GM23248 (cell line): ENCODE data around the gene NRP2. TPM values are rescaled to one million over a fixed set of nuclear protein-coding genes. Genes with fewer than 3 reads are reported as not detected.
A peak's percentile ranks its signal among the peaks of the same experiment; 100 is the strongest.

Experiments
- DNase-seq: peaks from one replicate; pipeline ENCODE4 v3.0.0-alpha.2; 2015
- H2AFZ ChIP-seq: fragments of 200-600 bp; sonication (generic); 2 replicates; pipeline ENCODE4 v1.6.1; 2016; ENCODE audit warnings: antibody characterized with exemption
- H3F3A ChIP-seq: fragments of 200-600 bp; sonication (generic); 2 replicates; pipeline ENCODE4 v1.6.1; 2016; ENCODE audit warnings: mild to moderate bottlenecking, antibody characterized with exemption, mixed run types; ENCODE audit not compliant: insufficient read depth
- H3K27ac ChIP-seq: fragments of 200-600 bp; sonication (generic); 2 replicates; pipeline ENCODE4 v1.5.1; 2016; ENCODE audit warnings: mild to moderate bottlenecking
- H3K27me3 ChIP-seq: fragments of 200-600 bp; sonication (generic); replicated peaks from 2 replicates; pipeline ENCODE4 v1.6.1; 2016; ENCODE audit warnings: mild to moderate bottlenecking; ENCODE audit not compliant: insufficient read depth
- H3K36me3 ChIP-seq: fragments of 200-600 bp; sonication (generic); 2 replicates; pipeline ENCODE4 v1.6.1; 2016; ENCODE audit warnings: low read depth, mild to moderate bottlenecking
- H3K4me1 ChIP-seq: fragments of 200-600 bp; sonication (generic); 2 replicates; pipeline ENCODE4 v1.6.1; 2016; ENCODE audit warnings: mild to moderate bottlenecking; ENCODE audit not compliant: insufficient read depth
- H3K4me2 ChIP-seq: fragments of 200-600 bp; sonication (generic); one replicate; pipeline ENCODE4 v1.6.1; 2016; ENCODE audit warnings: mild to moderate bottlenecking; ENCODE audit not compliant: unreplicated experiment
- H3K4me3 ChIP-seq: fragments of 200-600 bp; sonication (generic); 2 replicates; pipeline ENCODE4 v1.5.1; 2016; ENCODE audit warnings: mild to moderate bottlenecking
- H3K79me2 ChIP-seq: fragments of 200-600 bp; sonication (generic); 2 replicates; pipeline ENCODE4 v1.6.1; 2016; ENCODE audit warnings: mild to moderate bottlenecking; ENCODE audit not compliant: insufficient read depth
- H3K9ac ChIP-seq: fragments of 200-600 bp; sonication (generic); 2 replicates; pipeline ENCODE4 v1.6.1; 2016; ENCODE audit warnings: mild to moderate bottlenecking
- H3K9me2 ChIP-seq: fragments of 200-600 bp; sonication (generic); 2 replicates; pipeline ENCODE4 v1.6.1; 2016; ENCODE audit warnings: mixed run types, mild to moderate bottlenecking, moderate library complexity; ENCODE audit not compliant: insufficient read depth
- H3K9me3 ChIP-seq: fragments of 200-600 bp; sonication (generic); one replicate; pipeline ENCODE4 v1.6.1; 2017; ENCODE audit warnings: low read depth
- H4K20me1 ChIP-seq: fragments of 200-600 bp; sonication (generic); 2 replicates; pipeline ENCODE4 v1.6.0; 2016; ENCODE audit not compliant: insufficient read depth
- EZH2 ChIP-seq: fragments of 200-600 bp; sonication (generic); IDR thresholded peaks from 2 replicates; pipeline ENCODE4 v1.6.1; 2018; ENCODE audit warnings: antibody characterized with exemption, mild to moderate bottlenecking; ENCODE audit not compliant: insufficient read depth, poor library complexity, severe bottlenecking
- EZH2phosphoT487 ChIP-seq: fragments of 200-600 bp; sonication (generic); IDR thresholded peaks from 2 replicates; pipeline ENCODE4 v1.6.1; 2018; ENCODE audit warnings: antibody characterized with exemption, moderate library complexity, mild to moderate bottlenecking, low read depth; ENCODE audit not compliant: insufficient read depth
- WGBS, 2 experiments: methylation state at CpG; one replicate each; pipeline ENCODE4 v1.1.6; 2015 to 2017; ENCODE audit warnings: low lambda C conversion rate in 2 of 2, low coverage in 1 of 2; ENCODE audit errors: missing lambda C conversion rate in 2 of 2; 5-methylcytosine and 5-hydroxymethylcytosine counted together
- in situ Hi-C: fragments of 300-500 bp; cut with MboI; formaldehyde crosslinking; loops from 2 replicates; pipeline ENCODE4 v1.15.0; 2020
- polyA plus RNA-seq: library from polyadenylated mRNA; unstranded; fragments of >200 nt; fragmentation: Nextera tagmentation; extraction: Ambion mirVana; gene quantifications from 2 replicates; pipeline ENCODE4 v1.2.1, GENCODE V29; 2016
- total RNA-seq: library from RNA; depleted of rRNA; stranded (reverse); fragments of >200 nt; shearing (Covaris generic); gene quantifications from 2 replicates; pipeline ENCODE4 v1.2.3, GENCODE V29; 2014

Gene NRP2
- total and polyA plus RNA-seq, 2 experiments from 2014 or later, result 6.9 to 9.0 TPM

DNA sequence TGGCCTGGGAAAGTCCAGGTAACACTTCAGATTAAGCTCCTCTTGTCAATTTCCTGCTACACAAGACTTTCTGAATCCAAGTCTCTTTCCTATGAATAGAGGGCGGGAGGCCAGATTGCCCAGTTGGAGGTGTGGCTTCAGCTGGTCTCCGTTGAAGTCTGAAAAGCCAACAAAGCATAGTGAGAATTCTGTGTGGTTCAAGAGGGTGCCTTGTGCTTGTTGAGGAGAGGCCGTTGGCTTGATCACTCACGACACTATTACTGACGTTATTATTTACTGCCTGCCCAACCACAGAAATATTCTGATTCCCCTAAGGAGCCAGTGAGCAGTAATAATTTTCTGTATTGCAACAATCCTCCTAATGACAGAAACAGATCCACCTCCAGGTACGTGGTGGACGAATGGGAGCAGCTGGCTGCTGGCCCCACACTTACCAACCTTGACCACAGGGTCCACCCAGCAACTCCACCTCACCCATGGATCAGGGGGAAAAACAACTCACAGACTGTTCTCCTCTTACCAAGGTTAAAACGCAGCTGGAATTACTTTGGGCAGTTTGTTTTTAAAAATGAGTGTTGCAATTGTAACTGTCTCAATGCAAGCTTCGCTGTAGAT lies 21.9 kb downstream of the NRP2 start:
- Histone ChIP-seq H3K27ac (no peak overlapping the region), H3K9ac (no peak overlapping the region), H3K4me3 (no peak overlapping the region), H4K20me1 (no peaks in the 10 kb centered on the region), H3K27me3 (no peaks in the 10 kb centered on the region), H3K4me1 (peaks cover 46% of the 10 kb centered on the region), H3F3A (peaks cover 46% of the 10 kb centered on the region), H3K79me2 (no peaks in the 10 kb centered on the region), H3K36me3 (no peaks in the 10 kb centered on the region), H3K9me3 (no peaks in the 10 kb centered on the region), H3K4me2 (no peak overlapping the region), H2AFZ (no peak overlapping the region), H3K9me2 (no peaks in the 10 kb centered on the region)
- WGBS, 2 experiments, result 73 to 75% methylated on average over 9 of the region's 9 CpGs
- TF ChIP-seq EZH2, result no peak
- TF ChIP-seq EZH2phosphoT487, result no peak
- DNase-seq, result no peak
- in situ Hi-C loops, result no loop called here

DNA sequence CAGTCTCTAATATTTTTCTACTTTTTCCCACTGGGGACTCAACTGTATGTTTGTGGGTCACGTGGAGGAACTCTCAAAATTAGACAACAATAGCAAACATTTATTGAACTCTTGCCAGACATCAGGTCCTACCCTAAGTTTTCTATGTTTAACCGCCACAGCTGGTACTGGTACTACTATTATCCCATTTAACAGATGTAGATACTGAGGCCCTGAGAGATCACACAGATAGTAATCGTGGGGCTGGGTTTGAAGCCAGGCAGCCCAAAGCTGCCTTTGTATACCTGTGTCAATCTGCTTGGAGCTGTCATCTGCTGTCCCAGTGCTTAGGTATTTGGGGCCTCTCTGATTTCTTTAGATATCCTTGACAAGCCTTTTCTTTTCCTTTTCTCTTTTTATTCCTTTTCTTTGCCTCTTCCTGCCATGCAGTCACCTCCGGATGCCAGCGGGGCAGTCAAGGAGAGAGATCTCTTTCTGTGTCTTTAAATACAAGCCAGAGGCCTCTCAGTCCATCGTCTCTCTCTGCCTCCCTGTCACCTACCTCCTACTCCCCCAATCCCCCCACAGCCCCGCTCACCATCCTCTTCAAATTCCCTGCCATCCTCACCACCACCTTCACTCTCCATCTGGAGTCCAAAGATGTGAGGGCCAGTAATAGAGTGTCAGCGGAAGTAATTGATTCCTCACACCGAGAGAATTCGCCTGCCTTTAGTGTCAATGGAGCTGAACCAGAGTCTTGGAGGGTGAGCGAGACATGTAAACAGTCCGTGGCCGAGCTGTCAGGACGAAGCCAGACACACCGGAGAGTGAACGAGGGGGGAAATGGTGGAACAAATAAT lies 23.4 kb downstream of the NRP2 start:
- no peak overlapping the region for H3K4me2 ChIP-seq
- 98 to 100% methylated on average over 16 of the region's 16 CpGs for WGBS, 2 experiments
- no peak for DNase-seq

DNA sequence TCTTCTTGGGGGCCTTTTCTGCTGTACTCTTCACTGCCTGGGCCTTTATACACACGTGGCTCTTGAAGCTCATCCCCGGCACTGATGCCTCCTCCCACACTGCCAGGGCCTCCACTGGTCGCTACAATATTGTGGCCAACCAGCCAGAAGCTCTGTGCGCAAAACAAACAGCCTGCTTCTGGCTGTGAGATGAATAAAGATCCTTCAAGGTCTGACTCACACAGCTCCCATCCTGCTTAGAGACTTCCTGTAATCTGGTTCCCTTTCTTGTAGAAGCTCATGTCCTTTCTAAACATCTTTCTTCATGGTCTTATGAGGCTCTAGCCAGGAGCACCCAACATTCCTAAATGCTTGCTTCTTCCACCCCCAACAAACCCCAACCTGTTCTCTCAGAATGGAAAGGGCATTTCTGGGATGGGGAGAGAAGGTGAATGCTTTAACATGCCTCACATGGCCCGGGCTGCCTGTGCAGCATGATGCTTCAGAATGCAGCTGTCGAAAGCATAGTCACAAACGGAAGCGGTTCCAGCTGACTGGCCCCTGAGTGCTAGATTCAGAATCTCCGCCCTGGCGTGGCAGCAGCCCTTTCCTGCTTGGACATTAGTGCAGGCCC lies 24.6 kb downstream of the NRP2 start:
- no peaks in the 10 kb centered on the region for H4K20me1 ChIP-seq
- H2AFZ ChIP-seq, result peak overlapping the region; percentile 85
- 0 out of 2 replicates have a peak overlapping the region, but pooled peaks have one; percentile 14 for H3K4me3 ChIP-seq
- H3F3A ChIP-seq, result peaks cover 22% of the 10 kb centered on the region
- H3K4me1 ChIP-seq, result peaks cover 21% of the 10 kb centered on the region
- TF ChIP-seq EZH2 (no peak), EZH2phosphoT487 (no peak)
- no peaks in the 10 kb centered on the region for H3K36me3 ChIP-seq
- H3K27ac ChIP-seq, result peak overlapping the region; percentile 81
- H3K79me2 ChIP-seq, result no peaks in the 10 kb centered on the region
- no peaks in the 10 kb centered on the region for H3K27me3 ChIP-seq
- 21 to 37% methylated on average over 10 of the region's 10 CpGs for WGBS, 2 experiments
- H3K9me2 ChIP-seq, result no peaks in the 10 kb centered on the region
- peak; percentile 91 for DNase-seq
- in situ Hi-C loops, result no loop called here
- peak overlapping the region; percentile 52 for H3K4me2 ChIP-seq
- no peaks in the 10 kb centered on the region for H3K9me3 ChIP-seq
- peak overlapping the region; percentile 69 for H3K9ac ChIP-seq

More for the DNA sequence above, 23.4 kb downstream of the NRP2 start:
- in situ Hi-C loops, result no loop called here
- no peak overlapping the region for H3K9ac ChIP-seq
- no peaks in the 10 kb centered on the region for H3K36me3 ChIP-seq
- 0 out of 2 replicates have a peak overlapping the region, but pooled peaks have one; percentile 85 for H2AFZ ChIP-seq
- peaks cover 31% of the 10 kb centered on the region for H3K4me1 ChIP-seq
- H3F3A ChIP-seq, result peaks cover 32% of the 10 kb centered on the region
- TF ChIP-seq EZH2 (no peak), EZH2phosphoT487 (no peak)
- no peaks in the 10 kb centered on the region for H4K20me1 ChIP-seq
- no peaks in the 10 kb centered on the region for H3K27me3 ChIP-seq
- no peak overlapping the region for H3K4me3 ChIP-seq
- H3K79me2 ChIP-seq, result no peaks in the 10 kb centered on the region
- no peaks in the 10 kb centered on the region for H3K9me3 ChIP-seq
- H3K27ac ChIP-seq, result peak overlapping the region; percentile 81
- H3K9me2 ChIP-seq, result no peaks in the 10 kb centered on the region

DNA sequence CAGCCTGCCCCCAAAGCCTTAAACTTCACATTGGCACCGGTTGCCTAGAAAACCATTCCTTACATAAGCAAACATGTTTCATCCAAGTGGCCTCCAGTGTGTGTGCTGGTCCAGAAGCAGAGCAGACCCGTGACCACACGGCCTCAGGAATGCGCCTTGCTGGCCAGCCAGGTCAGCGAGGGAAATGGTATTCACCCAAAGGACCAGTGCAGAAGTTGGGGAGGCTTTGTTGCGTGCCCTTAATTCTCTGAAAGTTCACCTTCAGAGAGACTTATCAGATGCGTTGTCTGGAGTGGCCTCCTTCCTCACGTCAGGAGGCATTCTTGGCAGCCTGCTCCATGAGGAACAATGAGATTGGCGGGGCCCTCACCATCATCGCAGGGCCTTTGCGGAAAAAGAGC lies 25.9 kb downstream of the NRP2 start:
- Histone ChIP-seq H3K9ac (no peak overlapping the region), H3K27me3 (no peaks in the 10 kb centered on the region), H4K20me1 (no peaks in the 10 kb centered on the region), H3K9me3 (no peaks in the 10 kb centered on the region), H3K4me2 (no peak overlapping the region), H3K4me3 (no peak overlapping the region), H3K9me2 (no peaks in the 10 kb centered on the region), H2AFZ (no peak overlapping the region), H3K4me1 (peaks cover 26% of the 10 kb centered on the region), H3K27ac (no peak overlapping the region), H3F3A (peaks cover 24% of the 10 kb centered on the region), H3K36me3 (no peaks in the 10 kb centered on the region), H3K79me2 (no peaks in the 10 kb centered on the region)
- 95 to 98% methylated on average over 11 of the region's 11 CpGs for WGBS, 2 experiments
- in situ Hi-C loops, result no loop called here
- no peak for DNase-seq
- TF ChIP-seq EZH2, result no peak
- no peak for TF ChIP-seq EZH2phosphoT487
